GM12892 (cell line): ENCODE measurements around the gene UBE4B.
A peak's percentile ranks its signal among the peaks of the same experiment; 100 is the strongest.

Source experiments
- DNase-seq: peaks from one replicate; pipeline ENCODE4 v3.0.0; 2011; ENCODE audit not compliant: insufficient read length
- FAIRE-seq: peaks from 2 replicates; lab custom pipeline; 2011; peaks lifted over from hg19 to GRCh38; lab: Jason Lieb, UNC
- POLR2A ChIP-seq: IDR thresholded peaks from 2 replicates; pipeline ENCODE4 v1.6.1; 2011; ENCODE audit warnings: low read depth, low read length, control low read depth
- POLR2AphosphoS5 ChIP-seq: IDR thresholded peaks from 2 replicates; pipeline ENCODE4 v1.6.1; 2011; ENCODE audit warnings: low read depth, low read length, control low read depth
- TAF1 ChIP-seq: IDR thresholded peaks from 2 replicates; pipeline ENCODE4 v1.6.1; 2011; ENCODE audit warnings: low read depth, mild to moderate bottlenecking, control low read depth, low read length, borderline replicate concordance

The UBE4B gene

GRCh38 chr1:10171995-10172669 lies 139.4 kb downstream of the UBE4B start:
- FAIRE-seq: no peak
- no peak for TF ChIP-seq TAF1
- TF ChIP-seq POLR2A: no peak
- no peak for TF ChIP-seq POLR2AphosphoS5
- DNase-seq: no peak

DNA sequence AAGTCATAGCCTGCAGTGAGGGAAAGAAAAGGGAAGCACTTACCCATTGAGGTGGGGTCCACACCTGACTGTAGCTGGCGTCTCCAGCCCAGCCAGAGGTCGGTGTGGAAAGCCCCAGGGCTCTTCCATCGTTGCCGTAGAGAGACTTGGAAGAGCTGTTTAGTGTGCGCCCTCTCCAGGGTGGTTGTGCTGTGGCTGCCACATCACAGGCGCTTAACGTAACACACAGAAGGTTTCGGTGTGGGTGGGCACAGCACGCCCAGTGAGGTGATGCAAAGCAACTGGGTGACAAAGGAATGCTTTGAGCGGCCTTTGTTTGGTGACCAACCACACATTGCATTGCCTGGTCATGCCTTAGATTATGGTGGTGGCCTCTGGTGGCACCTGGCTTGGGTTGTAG lies 140.8 kb downstream of the UBE4B start:
- no peak for FAIRE-seq
- no peak for TF ChIP-seq POLR2A
- TF ChIP-seq TAF1: no peak
- TF ChIP-seq POLR2AphosphoS5: no peak
- no peak for DNase-seq

DNA sequence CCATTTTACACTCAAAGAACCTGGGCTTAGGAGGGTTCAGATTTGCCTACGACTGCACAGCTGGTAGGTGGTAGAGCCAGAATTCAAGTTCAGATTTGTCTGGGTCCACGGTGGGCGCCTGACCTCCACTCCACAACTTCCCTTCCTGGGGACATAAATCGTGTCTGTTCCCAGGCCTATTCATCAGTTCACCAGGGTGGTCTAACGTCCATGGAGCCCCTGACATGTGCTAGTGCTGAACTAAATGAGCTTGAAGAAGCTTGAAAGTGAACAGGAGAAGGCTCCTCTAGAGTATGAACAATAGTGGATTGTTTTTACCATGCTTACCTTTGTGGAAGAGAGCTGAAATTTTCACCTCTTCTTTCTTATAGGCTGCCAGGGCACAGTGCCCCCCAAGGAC lies 145.1 kb downstream of the UBE4B start:
- FAIRE-seq (no peak), DNase-seq (no peak)
- no peak for TF ChIP-seq TAF1
- TF ChIP-seq POLR2A: no peak
- TF ChIP-seq POLR2AphosphoS5: no peak

DNA sequence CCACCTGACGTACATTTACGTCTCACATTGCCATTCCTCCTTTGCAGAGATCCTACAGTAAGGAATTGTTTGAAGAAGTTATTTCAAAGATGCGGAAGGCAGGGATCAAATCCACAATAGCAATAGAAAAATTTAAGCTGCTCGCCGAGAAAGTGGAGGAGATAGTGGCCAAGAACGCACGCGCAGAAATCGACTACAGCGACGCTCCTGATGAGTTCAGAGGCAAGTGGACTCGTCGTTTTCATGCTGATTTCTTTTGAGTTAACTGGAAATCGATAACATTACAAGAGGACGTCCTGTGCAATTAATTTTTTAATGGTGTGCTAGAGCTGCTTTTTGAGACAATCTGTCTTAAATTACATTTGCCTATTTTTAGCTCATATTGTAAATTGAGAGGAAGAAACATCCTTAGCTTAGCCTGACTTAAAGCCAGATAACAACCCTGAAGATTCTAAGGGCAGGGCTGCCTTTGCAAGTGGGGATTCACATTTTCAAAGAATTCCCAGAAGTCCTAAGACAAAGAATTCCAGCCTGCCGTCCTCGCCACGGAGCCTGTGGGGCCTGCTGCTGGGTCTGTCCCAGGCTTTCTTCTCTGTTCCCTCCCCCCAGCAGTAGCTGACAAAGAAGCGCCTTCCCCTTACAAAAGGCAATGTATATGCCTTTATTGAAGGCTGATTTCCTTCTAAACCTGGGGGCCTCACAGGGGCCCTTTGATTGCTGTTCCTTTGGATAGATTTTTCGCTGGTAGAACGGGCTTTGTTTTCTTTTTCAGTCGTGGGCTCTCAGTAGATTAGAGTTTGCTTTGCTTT lies 146.0 kb downstream of the UBE4B start:
- no peak for DNase-seq
- TF ChIP-seq POLR2A (no peak), TAF1 (no peak), POLR2AphosphoS5 (no peak)
- FAIRE-seq: no peak

- FAIRE-seq (no peak), DNase-seq (no peak)
- TF ChIP-seq POLR2A (no peak), POLR2AphosphoS5 (no peak), TAF1 (no peak)
These were observed 146.8 kb downstream of the UBE4B start for GRCh38 chr1:10179406-10180091.

DNA sequence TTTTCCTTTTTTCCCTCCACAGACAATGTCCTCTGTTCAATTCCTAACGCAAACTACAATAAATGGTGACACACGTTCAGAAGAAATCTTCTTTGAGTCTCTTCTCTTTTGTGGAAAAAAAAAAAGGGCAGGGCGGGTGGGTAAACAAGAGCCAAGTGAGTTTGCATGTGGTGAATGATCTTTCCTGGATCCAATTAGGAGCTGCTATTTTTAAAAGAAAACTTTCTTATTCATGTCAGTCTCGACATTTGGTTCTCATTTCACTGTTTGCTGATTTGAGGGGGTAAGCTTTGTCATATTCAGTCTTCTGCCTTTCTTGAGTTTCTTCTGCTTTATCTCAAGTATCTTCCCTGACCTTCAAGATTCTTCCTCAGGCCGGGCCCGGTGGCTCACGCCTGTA lies 148.4 kb downstream of the UBE4B start:
- DNase-seq: no peak
- no peak for TF ChIP-seq POLR2A
- TF ChIP-seq TAF1: no peak
- TF ChIP-seq POLR2AphosphoS5: no peak
- no peak for FAIRE-seq

DNA sequence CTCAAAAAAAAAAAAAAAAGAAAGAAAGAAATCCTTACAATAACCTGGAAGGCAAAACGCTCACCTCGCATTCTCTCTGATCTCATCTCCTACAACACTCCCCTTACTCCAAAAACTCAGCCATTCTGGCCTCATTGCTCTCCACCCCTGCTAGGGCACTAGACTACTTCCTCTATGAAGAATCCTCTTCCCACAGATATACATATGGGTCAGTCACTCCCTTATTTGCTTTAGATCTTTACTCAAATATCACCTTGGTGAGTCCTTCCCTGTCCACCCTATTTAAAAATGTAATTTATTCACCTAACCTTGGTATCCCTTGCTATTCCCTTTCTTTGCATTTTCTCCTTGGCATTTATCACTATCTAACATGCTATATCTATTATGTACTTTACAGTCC lies 153.0 kb downstream of the UBE4B start:
- DNase-seq: no peak
- TF ChIP-seq POLR2AphosphoS5 (no peak), TAF1 (no peak), POLR2A (no peak)
- FAIRE-seq: no peak

- DNase-seq: no peak
- FAIRE-seq: no peak
- TF ChIP-seq TAF1 (no peak), POLR2AphosphoS5 (no peak)
These were observed 153.7 kb downstream of the UBE4B start for GRCh38 chr1:10186331-10187025.

GRCh38 chr1:10187026-10187334 lies 154.2 kb downstream of the UBE4B start:
- no peak for TF ChIP-seq TAF1
- TF ChIP-seq POLR2AphosphoS5: no peak
- TF ChIP-seq POLR2A: no peak
- FAIRE-seq (no peak), DNase-seq (no peak)

GRCh38 chr1:10188133-10188650 lies 155.4 kb downstream of the UBE4B start:
- no peak for DNase-seq
- no peak for FAIRE-seq
- TF ChIP-seq TAF1 (no peak), POLR2A (no peak), POLR2AphosphoS5 (no peak)

GRCh38 chr1:10189659-10190058 lies 156.9 kb downstream of the UBE4B start:
- DNase-seq (peak; percentile 21), FAIRE-seq (no peak)
- no peak for TF ChIP-seq POLR2AphosphoS5
- no peak for TF ChIP-seq POLR2A
- no peak for TF ChIP-seq TAF1
